PC-3 (cell line): ENCODE results near the gene CYP2A6. TPM values are rescaled to one million over a fixed set of nuclear protein-coding genes. Genes with fewer than 3 reads are reported as not detected.
"Not testable (repeated sequence)": the region's sequence is repeated elsewhere in the genome, so short reads cannot be mapped to it uniquely, and the experiment has no call there.

Source experiments
- ATAC-seq: fragments of 200-7000 bp; cut with Tn5 transposase; 2 replicates; pipeline ENCODE4 v1.9.1; 2020; ENCODE audit warnings: mild to moderate bottlenecking, moderate library complexity
- BruUV-seq: library from RNA; stranded (reverse); fragments of 400-500 nt; replicated peaks from 2 replicates; lab custom pipeline; 2021; lab: Mats Ljungman, UMichigan
- CTCF ChIA-PET: fragments of 300-600 bp; sonication (Branson Sonifier 250); formaldehyde crosslinking; loops from one replicate; lab custom pipeline; 2022; ENCODE audit warnings: antibody characterized with exemption; lab: Charles Lee
- POLR2A ChIA-PET: fragments of 300-600 bp; sonication (Branson Sonifier 250); formaldehyde crosslinking; loops from one replicate; lab custom pipeline; 2022; ENCODE audit warnings: antibody characterized with exemption; ENCODE audit not compliant: unreplicated experiment; lab: Charles Lee
- DNase-seq: peaks from one replicate; pipeline ENCODE4 v3.0.0-alpha.2; 2015
- H2AFZ ChIP-seq: fragments of 300-600 bp; sonication (generic); 2 replicates; pipeline ENCODE4 v1.6.0; 2016; ENCODE audit warnings: antibody characterized with exemption, low read length
- H3F3A ChIP-seq: fragments of 300-600 bp; sonication (generic); one replicate; pipeline ENCODE4 v1.6.0; 2017; ENCODE audit warnings: antibody characterized with exemption, low read length, control low read depth, mild to moderate bottlenecking; ENCODE audit not compliant: unreplicated experiment
- H3K27ac ChIP-seq: fragments of 300-600 bp; sonication (generic); 2 replicates; pipeline ENCODE4 v1.5.1; 2016; ENCODE audit warnings: mild to moderate bottlenecking, low read length
- H3K27me3 ChIP-seq: fragments of 300-600 bp; sonication (generic); 2 replicates; pipeline ENCODE4 v1.6.1; 2016; ENCODE audit warnings: low read length, mixed read lengths
- H3K36me3 ChIP-seq: fragments of 300-600 bp; sonication (generic); 2 replicates; pipeline ENCODE4 v1.6.1; 2016; ENCODE audit warnings: low read depth, mixed run types, low read length, mixed read lengths
- H3K4me1 ChIP-seq: fragments of 300-600 bp; sonication (generic); 2 replicates; pipeline ENCODE4 v1.5.1; 2016; ENCODE audit warnings: low read length; ENCODE audit not compliant: insufficient read depth
- H3K4me2 ChIP-seq: fragments of 300-600 bp; sonication (generic); 2 replicates; pipeline ENCODE4 v1.6.0; 2016; ENCODE audit warnings: low read length
- H3K4me3 ChIP-seq: fragments of 300-600 bp; sonication (generic); 2 replicates; pipeline ENCODE4 v1.5.1; 2016; ENCODE audit warnings: mild to moderate bottlenecking, low read length, mixed read lengths
- H3K79me2 ChIP-seq: fragments of 300-600 bp; sonication (generic); 2 replicates; pipeline ENCODE4 v1.6.1; 2017; ENCODE audit warnings: low read length, mixed read lengths
- H3K9ac ChIP-seq: fragments of 300-600 bp; sonication (generic); 2 replicates; pipeline ENCODE4 v1.6.0; 2016; ENCODE audit warnings: mild to moderate bottlenecking, low read length
- H3K9me2 ChIP-seq: fragments of 300-600 bp; sonication (generic); replicated peaks from 2 replicates; pipeline ENCODE4 v1.6.1; 2016; ENCODE audit warnings: mixed run types, low read length, mixed read lengths
- H3K9me3 ChIP-seq: fragments of 300-600 bp; sonication (generic); 2 replicates; pipeline ENCODE4 v1.6.1; 2016; ENCODE audit warnings: low read length, mixed read lengths
- H4K20me1 ChIP-seq: fragments of 300-600 bp; sonication (generic); 2 replicates; pipeline ENCODE4 v1.6.1; 2016; ENCODE audit warnings: low read length, mixed read lengths
- CTCF ChIP-seq: fragments of 300-600 bp; sonication (generic); conservative IDR thresholded peaks from 2 replicates; pipeline ENCODE4 v1.5.1; 2017; ENCODE audit warnings: antibody characterized with exemption, low read depth, mild to moderate bottlenecking, low read length
- EZH2 ChIP-seq: fragments of 300-600 bp; sonication (generic); IDR thresholded peaks from one replicate; pipeline ENCODE4 v1.6.1; 2017; ENCODE audit warnings: antibody characterized with exemption, mild to moderate bottlenecking, low read length; ENCODE audit not compliant: unreplicated experiment
- EZH2phosphoT487 ChIP-seq: fragments of 300-600 bp; sonication (generic); IDR thresholded peaks from 2 replicates; pipeline ENCODE4 v1.6.1; 2018; ENCODE audit warnings: mild to moderate bottlenecking, antibody characterized with exemption, low read length, borderline replicate concordance
- intact Hi-C: fragments of 100-400 bp; cut with micrococcal nuclease; formaldehyde crosslinking; loops from 2 replicates; pipeline ENCODE4 v1.9.0; 2023
- total RNA-seq: library from RNA; depleted of rRNA; stranded (reverse); fragments of >200 nt; gene quantifications from 2 replicates; pipeline ENCODE4 v1.2.3, GENCODE V29; 2014

CYP2A6 gene
- total RNA-seq, 1 experiment from 2014 or later, result not detected

GRCh38 chr19:40827386-40828247 lies 22.6 kb downstream of the CYP2A6 start:
- no TSS peak for BruUV-seq
- H3K4me2 ChIP-seq, result no peak overlapping the region
- H3K4me3 ChIP-seq, result no peak overlapping the region
- no peaks in the 10 kb centered on the region for H3K9me2 ChIP-seq
- no peaks in the 10 kb centered on the region for H3K36me3 ChIP-seq
- TF ChIP-seq EZH2 (no peak), EZH2phosphoT487 (no peak), CTCF (no peak)
- H4K20me1 ChIP-seq, result no peaks in the 10 kb centered on the region
- no peak for ATAC-seq
- no peak overlapping the region for H2AFZ ChIP-seq
- H3K27ac ChIP-seq, result no peak overlapping the region
- ChIA-PET CTCF (no interaction called here), POLR2A (no interaction called here)
- no peaks in the 10 kb centered on the region for H3K79me2 ChIP-seq
- no peaks in the 10 kb centered on the region for H3K9me3 ChIP-seq
- H3F3A ChIP-seq, result no peaks in the 10 kb centered on the region
- H3K9ac ChIP-seq, result no peak overlapping the region
- DNase-seq, result no peak
- H3K27me3 ChIP-seq, result no peaks in the 10 kb centered on the region
- peaks cover 7% of the 10 kb centered on the region for H3K4me1 ChIP-seq
- intact Hi-C loops, result no loop called here

GRCh38 chr19:40826699-40827385 lies 23.4 kb downstream of the CYP2A6 start:
- H3K9me3 ChIP-seq, H3K36me3 ChIP-seq, intact Hi-C loops, H3K4me2 ChIP-seq, CTCF ChIA-PET, H3K4me3 ChIP-seq, H3K9ac ChIP-seq, H3K9me2 ChIP-seq, H4K20me1 ChIP-seq, BruUV-seq, ATAC-seq, H3K4me1 ChIP-seq, H2AFZ ChIP-seq, H3F3A ChIP-seq, DNase-seq, POLR2A ChIA-PET, H3K27me3 ChIP-seq, H3K79me2 ChIP-seq, H3K27ac ChIP-seq: not testable (repeated sequence)

GRCh38 chr19:40826312-40826698 lies 23.9 kb downstream of the CYP2A6 start:
- H3K9me3 ChIP-seq, H3K9ac ChIP-seq, H3K4me1 ChIP-seq, H2AFZ ChIP-seq, H3K4me2 ChIP-seq, H3F3A ChIP-seq, H3K27me3 ChIP-seq, DNase-seq, H3K79me2 ChIP-seq, intact Hi-C loops, ATAC-seq, POLR2A ChIA-PET, H3K4me3 ChIP-seq, CTCF ChIA-PET, BruUV-seq, H4K20me1 ChIP-seq, H3K9me2 ChIP-seq, H3K27ac ChIP-seq, H3K36me3 ChIP-seq: not testable (repeated sequence)

- H3K9ac ChIP-seq, H3F3A ChIP-seq, H3K27me3 ChIP-seq, H3K27ac ChIP-seq, H3K36me3 ChIP-seq, H3K4me3 ChIP-seq, H4K20me1 ChIP-seq, H3K4me2 ChIP-seq, intact Hi-C loops, ATAC-seq, CTCF ChIA-PET, H3K4me1 ChIP-seq, BruUV-seq, POLR2A ChIA-PET, H3K9me2 ChIP-seq, H2AFZ ChIP-seq, H3K9me3 ChIP-seq, DNase-seq, H3K79me2 ChIP-seq: not testable (repeated sequence)
Measured at GRCh38 chr19:40825460-40826095, 24.7 kb downstream of the CYP2A6 start.

- H3K79me2 ChIP-seq, H3F3A ChIP-seq, ATAC-seq, CTCF ChIA-PET, H3K27ac ChIP-seq, H2AFZ ChIP-seq, H3K9me3 ChIP-seq, H3K9me2 ChIP-seq, H3K4me3 ChIP-seq, DNase-seq, POLR2A ChIA-PET, BruUV-seq, H4K20me1 ChIP-seq, H3K4me1 ChIP-seq, intact Hi-C loops, H3K36me3 ChIP-seq, H3K27me3 ChIP-seq, H3K4me2 ChIP-seq, H3K9ac ChIP-seq: not testable (repeated sequence)
Measured at GRCh38 chr19:40824916-40825315, 25.3 kb downstream of the CYP2A6 start.
